Measurements from ENCODE around the gene NOX1.
A peak's percentile ranks its signal among the peaks of the same experiment; 100 is the strongest.
"Not testable (repeated sequence)": the region's sequence is repeated elsewhere in the genome, so short reads cannot be mapped to it uniquely, and the experiment has no call there.

Gene NOX1

GRCh38 chrX:100829730-100830129, 44.4 kb downstream of the NOX1 start:
- no peak overlapping the region for H3K4me3 ChIP-seq (replicated peaks in 1 of 2; ENCODE audit: low read depth in 2 of 2, low read length in 2 of 2)
- peak; percentile 14 to 81 for DNase-seq (ENCODE audit: low read depth in 2 of 2)
- TF ChIP-seq, protein P1, sequence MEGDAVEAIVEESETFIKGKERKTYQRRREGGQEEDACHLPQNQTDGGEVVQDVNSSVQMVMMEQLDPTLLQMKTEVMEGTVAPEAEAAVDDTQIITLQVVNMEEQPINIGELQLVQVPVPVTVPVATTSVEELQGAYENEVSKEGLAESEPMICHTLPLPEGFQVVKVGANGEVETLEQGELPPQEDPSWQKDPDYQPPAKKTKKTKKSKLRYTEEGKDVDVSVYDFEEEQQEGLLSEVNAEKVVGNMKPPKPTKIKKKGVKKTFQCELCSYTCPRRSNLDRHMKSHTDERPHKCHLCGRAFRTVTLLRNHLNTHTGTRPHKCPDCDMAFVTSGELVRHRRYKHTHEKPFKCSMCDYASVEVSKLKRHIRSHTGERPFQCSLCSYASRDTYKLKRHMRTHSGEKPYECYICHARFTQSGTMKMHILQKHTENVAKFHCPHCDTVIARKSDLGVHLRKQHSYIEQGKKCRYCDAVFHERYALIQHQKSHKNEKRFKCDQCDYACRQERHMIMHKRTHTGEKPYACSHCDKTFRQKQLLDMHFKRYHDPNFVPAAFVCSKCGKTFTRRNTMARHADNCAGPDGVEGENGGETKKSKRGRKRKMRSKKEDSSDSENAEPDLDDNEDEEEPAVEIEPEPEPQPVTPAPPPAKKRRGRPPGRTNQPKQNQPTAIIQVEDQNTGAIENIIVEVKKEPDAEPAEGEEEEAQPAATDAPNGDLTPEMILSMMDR (IDR thresholded peaks at IDR 0.05; ENCODE audit: low read depth, low read length) = no peak

DNA sequence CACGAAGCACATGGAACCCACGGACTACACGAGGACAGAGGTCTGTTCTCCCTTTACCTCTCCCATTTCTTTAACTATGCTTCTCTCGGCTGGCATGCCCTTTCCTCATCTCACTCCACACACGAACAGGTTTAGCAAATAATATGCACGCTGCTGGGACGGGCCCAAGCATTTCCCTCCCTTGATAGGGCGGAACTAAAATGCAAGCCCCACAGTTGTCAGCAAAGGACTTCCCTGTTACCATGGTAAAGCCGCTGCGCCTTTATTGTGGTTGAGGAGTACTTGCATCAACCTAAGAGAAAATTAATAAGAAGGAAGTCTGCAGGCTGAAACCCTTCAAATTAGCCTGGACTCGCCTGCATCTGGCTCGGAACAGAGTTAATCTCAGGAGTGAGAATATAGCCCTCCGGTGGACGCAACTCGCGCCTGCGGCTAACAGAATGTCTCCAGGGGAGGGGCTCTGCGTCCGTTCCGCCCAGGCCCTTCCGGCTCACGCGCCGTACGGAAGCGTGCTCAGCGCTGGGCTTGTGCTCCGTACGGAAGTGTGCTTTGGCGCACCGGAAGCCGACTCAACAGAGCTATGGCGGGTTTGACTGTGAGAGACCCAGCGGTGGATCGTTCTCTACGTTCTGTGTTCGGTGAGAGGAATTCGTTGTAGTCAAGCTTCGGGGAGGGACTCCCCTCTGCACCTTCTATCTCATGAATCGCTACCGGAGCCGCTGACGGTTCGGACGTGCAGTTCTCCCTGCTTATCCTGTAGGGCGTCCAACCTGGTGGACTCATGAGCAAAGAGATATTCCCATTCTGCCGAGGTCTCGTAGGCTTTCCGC, 54.1 kb downstream of the NOX1 start, which contains the start of gene CSTF2:
CSTF2 (plus strand) TSS at position 555 of the 830 bp plus-strand sequence; CDS start at position 581, 26 bp downstream.
- TF ChIP-seq, protein P1 (IDR thresholded peaks at IDR 0.05; ENCODE audit: low read depth, low read length) = peak; percentile 17
- DNase-seq (ENCODE audit: low read depth in 2 of 2) = peak; percentile 83 to 85
- peak within 1 kb of the TSS; percentile 65 to 80 for H3K4me3 ChIP-seq (replicated peaks in 1 of 2; ENCODE audit: low read depth in 2 of 2, low read length in 2 of 2)

GRCh38 chrX:100819534-100819836, 54.7 kb downstream of the NOX1 start:
- peak overlapping the region; percentile 65 to 80 for H3K4me3 ChIP-seq (replicated peaks in 1 of 2; ENCODE audit: low read depth in 2 of 2, low read length in 2 of 2)
- TF ChIP-seq, protein P1 (IDR thresholded peaks at IDR 0.05; ENCODE audit: low read depth, low read length) = no peak
- DNase-seq (ENCODE audit: low read depth in 2 of 2) = no peak

GRCh38 chrX:100817340-100817739, 56.8 kb downstream of the NOX1 start:
- no peak overlapping the region for H3K4me3 ChIP-seq (replicated peaks in 1 of 2; ENCODE audit: low read depth in 2 of 2, low read length in 2 of 2)
- TF ChIP-seq, protein P1 (IDR thresholded peaks at IDR 0.05; ENCODE audit: low read depth, low read length) = no peak
- no peak for DNase-seq (ENCODE audit: low read depth in 2 of 2)

DNA sequence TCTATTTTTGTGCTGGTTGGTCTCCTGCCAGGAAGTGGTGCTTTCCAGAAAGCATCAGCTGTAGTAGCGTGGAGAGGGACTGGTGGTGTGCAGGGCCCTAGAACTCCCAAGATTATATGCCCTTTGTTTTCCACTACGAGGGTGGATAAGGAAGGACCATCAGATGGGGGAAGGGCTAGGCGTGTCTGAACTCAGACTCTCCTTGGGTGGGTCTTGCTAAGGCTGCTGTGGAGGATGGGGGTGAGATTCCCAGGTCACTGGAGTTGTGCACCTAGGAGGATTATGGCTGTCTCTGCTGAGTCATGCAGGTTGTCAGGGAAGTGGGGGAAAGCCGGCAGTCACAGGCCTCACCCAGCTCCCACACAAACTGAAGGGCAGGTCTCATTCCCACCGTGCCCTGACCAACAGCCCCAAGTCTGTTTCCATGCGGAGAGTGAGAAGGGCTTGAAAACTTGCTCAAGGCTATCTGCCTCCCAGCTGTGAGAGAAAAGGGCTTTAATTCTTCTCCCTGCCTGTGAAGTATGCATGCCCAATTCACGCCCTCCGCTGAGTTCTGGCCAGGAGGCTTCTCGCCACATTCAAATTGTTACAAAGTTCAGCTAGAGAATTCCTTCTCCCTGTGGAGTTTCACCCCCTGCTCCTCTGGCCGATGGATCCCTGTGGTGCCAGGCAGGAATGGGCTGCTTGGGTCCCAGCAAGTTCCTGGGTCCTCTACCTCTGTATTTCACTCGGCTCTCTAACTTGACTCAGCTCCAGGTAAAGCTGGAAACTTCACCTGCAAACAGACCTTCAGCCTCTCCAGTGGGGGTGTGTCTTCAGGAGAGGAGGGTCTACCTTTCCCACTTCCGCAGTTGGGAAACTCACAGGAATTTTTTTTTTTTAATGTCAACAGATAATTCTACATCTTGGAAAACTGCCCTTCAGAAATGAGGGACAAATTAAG, 61.7 kb downstream of the NOX1 start:
- peak in 1 of 2 donors; percentile 22 for DNase-seq (ENCODE audit: low read depth in 2 of 2)
- TF ChIP-seq, protein P1 (IDR thresholded peaks at IDR 0.05; ENCODE audit: low read depth, low read length) = no peak
- H3K4me3 ChIP-seq (replicated peaks in 1 of 2; ENCODE audit: low read depth in 2 of 2, low read length in 2 of 2) = no peak overlapping the region

GRCh38 chrX:100808265-100808664, 65.9 kb downstream of the NOX1 start:
- not testable (repeated sequence) for H3K4me3 ChIP-seq (replicated peaks in 1 of 2; ENCODE audit: low read depth in 2 of 2, low read length in 2 of 2); DNase-seq (ENCODE audit: low read depth in 2 of 2)

DNA sequence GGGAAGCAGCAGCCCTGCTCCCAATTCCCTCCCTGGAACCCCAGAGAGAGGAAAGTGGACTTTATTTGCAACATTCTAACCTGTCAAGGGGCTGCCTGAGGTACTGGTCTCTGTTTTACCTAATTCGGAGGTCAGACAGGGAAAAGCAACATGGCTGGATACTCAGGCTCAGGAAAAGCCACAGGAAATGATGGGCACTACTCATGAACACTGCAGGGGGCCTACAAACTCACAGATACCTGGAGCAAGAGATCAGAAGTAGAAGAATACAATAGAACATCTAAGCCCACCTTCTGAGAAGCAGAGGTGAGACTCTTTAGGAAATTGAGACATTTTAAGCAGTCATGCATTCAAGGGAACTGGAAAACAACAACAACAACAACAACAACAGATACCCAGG, 69.4 kb downstream of the NOX1 start:
- no peak overlapping the region for H3K4me3 ChIP-seq (replicated peaks in 1 of 2; ENCODE audit: low read depth in 2 of 2, low read length in 2 of 2)
- no peak for DNase-seq (ENCODE audit: low read depth in 2 of 2)
- TF ChIP-seq, protein P1 (IDR thresholded peaks at IDR 0.05; ENCODE audit: low read depth, low read length) = no peak

Measured in cardiac fibroblast (primary cell).